SKM-1 (cell line): ENCODE measurements around the gene LTB.

Experiments used
- DNase-seq: peaks from one replicate; lab custom pipeline; 2025; ENCODE audit not compliant: unreplicated experiment; lab: John Stamatoyannopoulos, UW

Gene LTB

GRCh38 chr6:31576897-31577578 lies 5.2 kb downstream of the LTB start:
- DNase-seq: no peak

- DNase-seq: no peak
Measured at GRCh38 chr6:31575952-31576685, 6.1 kb downstream of the LTB start.

GRCh38 chr6:31575335-31575901 lies 6.8 kb downstream of the LTB start, which contains the start of gene TNF:
Gene TNF (plus strand): TSS chr6:31575565. CDS start chr6:31575742, 177 bp downstream.
- no peak for DNase-seq

- DNase-seq: no peak
Measured at GRCh38 chr6:31574106-31575061, 7.8 kb downstream of the LTB start.

- DNase-seq: no peak
Measured at GRCh38 chr6:31573239-31574105, 8.8 kb downstream of the LTB start.

- DNase-seq: no peak
Measured at GRCh38 chr6:31572041-31572911, 9.9 kb downstream of the LTB start, which contains the start of gene LTA. Gene LTA (plus strand): TSS chr6:31572289. CDS start chr6:31572743, 454 bp downstream.

- no peak for DNase-seq
Measured at GRCh38 chr6:31569861-31570536, 12.2 kb downstream of the LTB start.

- DNase-seq: no peak
Measured at GRCh38 chr6:31568537-31568961, 13.7 kb downstream of the LTB start.

GRCh38 chr6:31567531-31568370 lies 14.5 kb downstream of the LTB start:
- no peak for DNase-seq

GRCh38 chr6:31560697-31561058 lies 21.5 kb downstream of the LTB start:
- DNase-seq: no peak

- DNase-seq: peak; percentile 83
Measured at GRCh38 chr6:31559958-31560696, 22.1 kb downstream of the LTB start.

- DNase-seq: no peak
Measured at GRCh38 chr6:31559606-31559957, 22.6 kb downstream of the LTB start.

- peak; percentile 98 for DNase-seq
Measured at GRCh38 chr6:31558631-31559500, 23.4 kb downstream of the LTB start.

GRCh38 chr6:31558318-31558625 lies 24.0 kb downstream of the LTB start:
- DNase-seq: no peak

GRCh38 chr6:31557443-31558317 lies 24.5 kb downstream of the LTB start:
- no peak for DNase-seq
